HCT116 (cell line): ENCODE measurements around the gene MAP2K6.

Experiments
- CTCF ChIP-seq, 3 experiments: fragments of 200-600 bp in 1 of 3; sonication (generic) in 1 of 3; IDR thresholded peaks in 2 of 3; conservative IDR thresholded peaks in 1 of 3; 2 replicates each; pipeline ENCODE4 v1.5.1; 2012 to 2017; ENCODE audit warnings: low read depth in 2 of 3, low read length in 2 of 3, antibody characterized with exemption in 1 of 3, borderline replicate concordance in 1 of 3, control low read depth in 1 of 3, mild to moderate bottlenecking in 1 of 3, mixed read lengths in 1 of 3, mixed run types in 1 of 3, moderate library complexity in 1 of 3; ENCODE audit not compliant: insufficient read depth in 1 of 3
- POLR2A ChIP-seq: IDR thresholded peaks from 2 replicates; pipeline ENCODE4 v1.7.0; 2011; ENCODE audit warnings: borderline replicate concordance; ENCODE audit not compliant: insufficient read depth, insufficient read length; ENCODE audit errors: extremely low read depth
- POLR2AphosphoS5 ChIP-seq: IDR thresholded peaks from 2 replicates; pipeline ENCODE4 v1.6.1; 2011; ENCODE audit warnings: mild to moderate bottlenecking, low read depth, low read length, moderate library complexity
- RAD21 ChIP-seq: IDR thresholded peaks from 2 replicates; pipeline ENCODE4 v1.6.1; 2012; ENCODE audit warnings: low read depth, mild to moderate bottlenecking

DNA sequence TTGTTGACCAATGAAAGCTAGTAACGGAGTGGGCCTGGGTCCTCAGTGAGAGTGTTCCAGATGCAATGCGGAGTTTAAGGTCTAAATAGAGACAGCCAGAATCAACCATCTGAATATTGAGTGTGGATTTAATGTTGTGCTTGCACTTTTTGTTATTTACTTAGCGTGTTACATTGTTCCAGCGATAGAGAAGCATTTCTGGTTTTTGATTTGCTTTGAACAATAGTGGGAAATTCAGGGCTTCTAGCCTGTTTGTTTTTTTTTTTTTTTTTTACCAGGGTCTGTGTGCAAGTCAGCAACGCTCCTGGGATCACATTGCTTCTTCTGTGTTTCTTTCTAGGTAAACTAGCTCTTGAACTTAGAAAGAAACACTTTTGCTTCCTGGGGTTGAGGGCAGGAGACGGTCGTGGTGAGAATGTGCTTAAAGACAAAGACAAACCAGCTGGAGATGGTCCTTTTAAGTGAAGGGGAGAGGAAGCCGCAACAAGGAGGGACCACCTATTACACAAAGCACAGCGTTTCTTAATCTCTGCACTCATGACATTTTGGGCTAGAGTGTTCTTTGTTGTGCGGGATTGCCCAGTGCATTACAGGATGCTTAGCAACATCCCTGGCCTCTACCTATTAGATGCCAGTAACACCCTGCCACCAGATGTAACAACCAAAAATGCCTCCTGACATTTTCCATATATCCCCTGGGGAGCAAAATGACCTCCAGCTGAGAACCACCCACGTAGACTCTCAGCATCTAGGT, 119.2 kb downstream of the MAP2K6 start:
- TF ChIP-seq CTCF (IDR thresholded peaks at IDR 0.05 in 2 of 3, conservative IDR thresholded peaks at IDR 0.05 in 1 of 3; ENCODE audit: borderline replicate concordance in 1 of 3, insufficient read depth in 1 of 3, low read depth in 2 of 3, low read length in 2 of 3) (no peak), POLR2A (no peak), POLR2AphosphoS5 (no peak), RAD21 (no peak)
